ENCODE results near the gene CCDC107. TPM values are rescaled to one million over a fixed set of nuclear protein-coding genes. Genes with fewer than 3 reads are reported as not detected.

The CCDC107 gene
- total RNA-seq, 6 experiments from 2014 or later: 10.0 to 24.2 (median 15.3) TPM

DNA sequence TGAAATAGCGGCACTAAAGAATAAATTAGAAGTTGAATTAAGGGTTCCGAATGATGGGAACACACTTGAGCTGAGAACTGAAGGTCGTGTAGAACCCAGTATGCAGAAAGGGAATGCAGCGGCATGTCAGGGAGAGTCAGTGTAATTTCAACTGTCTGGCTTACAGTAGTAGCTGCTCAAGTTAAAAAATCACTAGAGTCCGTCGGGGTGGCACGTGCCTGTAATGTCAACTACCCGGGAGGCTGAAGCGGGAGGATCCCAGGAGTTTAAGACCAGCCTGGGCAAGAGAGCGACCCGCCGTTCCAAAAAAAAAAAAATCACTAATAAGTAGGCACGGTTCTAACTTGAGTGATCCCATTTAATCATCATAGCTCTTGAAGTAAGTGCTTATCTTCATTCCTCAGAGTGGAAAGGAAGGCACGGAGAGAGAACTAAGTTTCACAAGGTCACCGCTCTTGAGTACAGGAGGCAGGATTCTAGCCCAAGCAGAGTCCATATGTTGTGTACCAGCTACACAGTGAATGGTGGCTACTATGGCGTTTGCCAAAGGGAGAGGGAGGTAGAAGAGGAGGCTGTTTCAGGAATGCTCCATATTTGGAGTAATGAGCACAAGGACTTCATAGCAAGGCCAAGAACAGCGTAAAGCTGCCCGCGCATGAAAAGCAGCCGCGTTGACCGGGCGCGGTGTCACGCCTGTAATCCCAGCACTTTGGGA lies 1.1 kb upstream of the CCDC107 start:
- intact Hi-C loops (cut with DNase I): no loop called here

GRCh38 chr9:35657546-35658136 lies 451 bp upstream of the CCDC107 start, which contains the start of gene RMRP:
Gene RMRP (minus strand): TSS chr9:35658019.
- 0% methylated on average over 25 of the region's 42 CpGs for WGBS (ENCODE audit: insufficient coverage, low coverage, low lambda C conversion rate, missing lambda C conversion rate)
- Histone ChIP-seq H3K36me3 (no peaks in the 10 kb centered on the region), H3K4me3 (peak within 1 kb of the TSS; percentile 85 to 90 (median 87)), H3K4me1 (peaks cover 0 to 23% (median 3%) of the 10 kb centered on the region in 4 donors), H3K9me3 (no peaks in the 10 kb centered on the region), H3K27me3 (no peaks in the 10 kb centered on the region), H3K27ac (peak within 1 kb of the TSS; percentile 92 to 96 (median 95))
- peak; percentile 89 to 96 (median 94) for ATAC-seq
- TF ChIP-seq CTCF (IDR thresholded peaks at IDR 0.05) (peak; percentile 16 to 51 (median 34)), POLR2A (IDR thresholded peaks at IDR 0.05) (peak; percentile 80)
- DNase-seq: peak; percentile 98 to 99 (median 99)
- intact Hi-C loops (cut with DNase I): no loop called here

More for the DNA sequence above, 1.1 kb upstream of the CCDC107 start:
- Histone ChIP-seq H3K4me1 (peaks cover 0 to 26% (median 3%) of the 10 kb centered on the region in 4 donors), H3K27me3 (no peaks in the 10 kb centered on the region), H3K9me3 (no peaks in the 10 kb centered on the region), H3K4me3 (peak overlapping the region in 2 of 3 donors; percentile 37 to 85), H3K27ac (peak overlapping the region; percentile 92 to 96 (median 95)), H3K36me3 (no peaks in the 10 kb centered on the region)
- no peak for TF ChIP-seq CTCF (IDR thresholded peaks at IDR 0.05)
- TF ChIP-seq POLR2A (IDR thresholded peaks at IDR 0.05): no peak
- ATAC-seq (peak in 3 of 4 donors; percentile 2 to 6 (median 4)), DNase-seq (no peak)
- 37% methylated on average over 10 of the region's 25 CpGs for WGBS (ENCODE audit: insufficient coverage, low coverage, low lambda C conversion rate, missing lambda C conversion rate)

GRCh38 chr9:35658968-35659220 lies 802 bp downstream of the CCDC107 start:
- WGBS (ENCODE audit: insufficient coverage, low coverage, low lambda C conversion rate, missing lambda C conversion rate): 0% methylated on average over 2 of the region's 2 CpGs
- H3K4me1 ChIP-seq: peaks cover 0 to 21% (median 3%) of the 10 kb centered on the region in 4 donors
- peak overlapping the region; percentile 85 to 90 (median 87) for H3K4me3 ChIP-seq
- ATAC-seq (peak in 3 of 4 donors; percentile 4 to 11 (median 8)), DNase-seq (peak in 1 of 3 donors; percentile 50)
- H3K36me3 ChIP-seq: no peaks in the 10 kb centered on the region
- H3K27ac ChIP-seq: peak overlapping the region; percentile 92 to 96 (median 95)
- H3K27me3 ChIP-seq: no peaks in the 10 kb centered on the region
- intact Hi-C loops (cut with DNase I): no loop called here
- TF ChIP-seq POLR2A (IDR thresholded peaks at IDR 0.05) (no peak), CTCF (IDR thresholded peaks at IDR 0.05) (no peak)
- H3K9me3 ChIP-seq: no peaks in the 10 kb centered on the region

GRCh38 chr9:35659340-35659739 lies 1.2 kb downstream of the CCDC107 start:
- WGBS (ENCODE audit: insufficient coverage, low coverage, low lambda C conversion rate, missing lambda C conversion rate): 80% methylated on average over 3 of the region's 3 CpGs
- H3K4me3 ChIP-seq: peak overlapping the region in 1 of 3 donors; percentile 85
- DNase-seq (no peak), ATAC-seq (no peak)
- H3K9me3 ChIP-seq: no peaks in the 10 kb centered on the region
- H3K4me1 ChIP-seq: peaks cover 0 to 21% (median 3%) of the 10 kb centered on the region in 4 donors
- peak overlapping the region in 2 of 3 donors; percentile 95 to 96 for H3K27ac ChIP-seq
- H3K27me3 ChIP-seq: no peaks in the 10 kb centered on the region
- TF ChIP-seq CTCF (IDR thresholded peaks at IDR 0.05) (no peak), POLR2A (IDR thresholded peaks at IDR 0.05) (no peak)
- H3K36me3 ChIP-seq: no peaks in the 10 kb centered on the region
- intact Hi-C loops (cut with DNase I): no loop called here

Data from right lobe of liver (tissue), 6 donors.